CD1c-positive myeloid dendritic cell (primary cell): Measurements from ENCODE around the gene AVP.

Experiments
- DNase-seq: peaks from one replicate; pipeline ENCODE4 v3.0.0-alpha.2; 2016; ENCODE audit errors: extremely low spot score

Gene AVP

GRCh38 chr20:3047486-3048419, 36.8 kb downstream of the AVP start:
- peak; percentile 48 for DNase-seq

- DNase-seq, result no peak
These were observed 37.7 kb downstream of the AVP start for GRCh38 chr20:3046677-3047462.

- peak; percentile 90 for DNase-seq
These were observed 38.5 kb downstream of the AVP start, which contains the start of gene MRPS26 for GRCh38 chr20:3045816-3046676. Gene MRPS26 (plus strand): TSS chr20:3046052. CDS start chr20:3046069, 17 bp downstream.

GRCh38 chr20:3045042-3045815, 39.3 kb downstream of the AVP start:
- peak; percentile 70 for DNase-seq

GRCh38 chr20:3044336-3044965, 40.1 kb downstream of the AVP start:
- no peak for DNase-seq

- no peak for DNase-seq
These were observed 41.2 kb downstream of the AVP start, which contains the start of gene GNRH2 for GRCh38 chr20:3043322-3043721. Gene GNRH2 (plus strand): TSS chr20:3043622. CDS start chr20:3044415, 793 bp downstream.

- no peak for DNase-seq
These were observed 41.9 kb downstream of the AVP start for GRCh38 chr20:3042625-3043024.

GRCh38 chr20:3041854-3042409, 42.6 kb downstream of the AVP start:
- no peak for DNase-seq

- DNase-seq, result no peak
These were observed 44.4 kb downstream of the AVP start for GRCh38 chr20:3040086-3040485.

GRCh38 chr20:3039426-3039825, 45.1 kb downstream of the AVP start:
- DNase-seq, result no peak

GRCh38 chr20:3038454-3038853, 46.1 kb downstream of the AVP start:
- DNase-seq, result no peak

GRCh38 chr20:3037654-3038053, 46.9 kb downstream of the AVP start:
- DNase-seq, result no peak

- DNase-seq, result no peak
These were observed 51.9 kb downstream of the AVP start for GRCh38 chr20:3032624-3033023.
